Transverse colon (tissue), 1 donor: Measurements from ENCODE around the gene EEPD1.

ENCODE experiments used
- EP300 ChIP-seq: sonication (generic); formaldehyde crosslinking; IDR thresholded peaks from one replicate; pipeline ENCODE4 v1.6.1; 2017; ENCODE audit warnings: antibody characterized with exemption, low read depth
- POLR2A ChIP-seq: fragments of 450-650 bp; IDR thresholded peaks from one replicate; pipeline ENCODE4 v1.6.1; 2016; ENCODE audit warnings: antibody characterized with exemption, mild to moderate bottlenecking, moderate library complexity

DNA sequence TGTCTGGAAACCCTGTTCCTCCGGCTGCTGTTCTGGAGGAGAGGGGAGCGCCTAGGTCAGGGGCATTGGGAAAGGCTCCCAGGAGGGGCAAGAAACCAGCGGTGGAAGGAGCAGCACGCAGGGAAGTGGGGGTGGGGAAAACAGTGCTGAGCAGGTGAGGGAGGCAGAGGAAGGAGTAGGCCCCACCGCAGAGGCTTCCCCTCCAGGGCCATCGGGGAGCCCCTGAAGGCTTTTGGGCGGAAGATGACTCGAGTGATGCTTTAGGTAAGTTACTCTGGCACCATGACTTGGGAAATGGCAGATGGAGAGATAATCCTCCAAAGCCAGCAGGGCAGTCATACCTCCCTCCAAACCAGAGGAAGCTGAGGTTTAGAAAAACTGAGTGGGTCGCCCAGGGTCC is 130.1 kb downstream of the EEPD1 start:
- TF ChIP-seq EP300: no peak
- TF ChIP-seq POLR2A: no peak
